PC-9 (cell line): Measurements from ENCODE around the gene MACROD2. TPM values are rescaled to one million over a fixed set of nuclear protein-coding genes. Genes with fewer than 3 reads are reported as not detected.

Experiments used
- BruUV-seq: library from RNA; stranded (reverse); fragments of 400-500 nt; replicated peaks from 2 replicates; lab custom pipeline; 2021; lab: Mats Ljungman, UMichigan
- CTCF ChIA-PET: fragments of 300-600 bp; sonication (Branson Sonifier 250); formaldehyde crosslinking; loops from one replicate; lab custom pipeline; 2022; ENCODE audit warnings: antibody characterized with exemption; lab: Charles Lee
- POLR2A ChIA-PET: fragments of 300-600 bp; sonication (Branson Sonifier 250); formaldehyde crosslinking; loops from one replicate; lab custom pipeline; 2022; ENCODE audit warnings: antibody characterized with exemption; ENCODE audit not compliant: unreplicated experiment; lab: Charles Lee
- DNase-seq, 2 experiments: peaks; one replicate each; pipeline versions ENCODE4 v3.0.0 to v3.0.0-alpha.2; 2015 to 2022; ENCODE audit warnings: mixed read lengths in 1 of 2
- H2AFZ ChIP-seq: fragments of 200-600 bp; sonication (generic); 2 replicates; pipeline ENCODE4 v1.8.1; 2017; ENCODE audit warnings: antibody characterized with exemption
- H3F3A ChIP-seq: fragments of 200-600 bp; sonication (generic); 2 replicates; pipeline ENCODE4 v1.8.1; 2017; ENCODE audit warnings: antibody characterized with exemption, mild to moderate bottlenecking, low read depth; ENCODE audit not compliant: insufficient read depth
- H3K27ac ChIP-seq: fragments of 200-600 bp; sonication (generic); 2 replicates; pipeline ENCODE4 v1.6.1; 2016; ENCODE audit warnings: mixed run types
- H3K27me3 ChIP-seq: fragments of 200-600 bp; sonication (generic); 2 replicates; pipeline ENCODE4 v1.6.1; 2016; ENCODE audit warnings: low read depth, mixed run types; ENCODE audit not compliant: insufficient read depth
- H3K36me3 ChIP-seq: fragments of 200-600 bp; sonication (generic); 2 replicates; pipeline ENCODE4 v1.6.1; 2016; ENCODE audit warnings: low read depth, mixed run types
- H3K4me1 ChIP-seq: fragments of 200-600 bp; sonication (generic); replicated peaks from 2 replicates; pipeline ENCODE4 v1.6.1; 2016; ENCODE audit warnings: mixed run types; ENCODE audit not compliant: insufficient read depth
- H3K4me2 ChIP-seq: fragments of 200-600 bp; sonication (generic); 2 replicates; pipeline ENCODE4 v1.6.1; 2017; ENCODE audit warnings: mixed run types
- H3K4me3 ChIP-seq: fragments of 200-600 bp; sonication (generic); 2 replicates; pipeline ENCODE4 v1.6.1; 2016; ENCODE audit warnings: mixed run types
- H3K79me2 ChIP-seq: fragments of 200-600 bp; sonication (generic); 2 replicates; pipeline ENCODE4 v1.6.1; 2017; ENCODE audit warnings: low read depth, mixed run types
- H3K9me2 ChIP-seq: fragments of 200-600 bp; sonication (generic); 2 replicates; pipeline ENCODE4 v1.8.1; 2017; ENCODE audit warnings: mild to moderate bottlenecking; ENCODE audit not compliant: insufficient read depth
- H3K9me3 ChIP-seq: fragments of 200-600 bp; sonication (generic); 2 replicates; pipeline ENCODE4 v1.8.1; 2016; ENCODE audit warnings: low read depth; ENCODE audit not compliant: insufficient read depth
- H4K20me1 ChIP-seq: fragments of 200-600 bp; sonication (generic); 2 replicates; pipeline ENCODE4 v1.8.1; 2017; ENCODE audit not compliant: insufficient read depth
- EZH2 ChIP-seq: fragments of 200-600 bp; sonication (generic); IDR thresholded peaks from 2 replicates; pipeline ENCODE4 v1.8.0; 2017; ENCODE audit warnings: antibody characterized with exemption, low read depth
- intact Hi-C: fragments of 100-400 bp; cut with micrococcal nuclease; formaldehyde crosslinking; loops from one replicate; pipeline ENCODE4 v1.10.0; 2022; ENCODE audit not compliant: unreplicated experiment
- total RNA-seq: library from RNA; stranded (reverse); gene quantifications from 2 replicates; pipeline ENCODE4 v1.2.3, GENCODE V29; 2021
- TF ChIP-seq, protein P1 (sequence below): fragments of 200-600 bp; sonication (generic); conservative IDR thresholded peaks from 2 replicates; pipeline ENCODE4 v1.6.1; 2017; ENCODE audit warnings: mixed run types, antibody characterized with exemption, mild to moderate bottlenecking, moderate library complexity

Gene MACROD2
- total RNA-seq, 1 experiment from 2014 or later: 11.4 TPM

DNA sequence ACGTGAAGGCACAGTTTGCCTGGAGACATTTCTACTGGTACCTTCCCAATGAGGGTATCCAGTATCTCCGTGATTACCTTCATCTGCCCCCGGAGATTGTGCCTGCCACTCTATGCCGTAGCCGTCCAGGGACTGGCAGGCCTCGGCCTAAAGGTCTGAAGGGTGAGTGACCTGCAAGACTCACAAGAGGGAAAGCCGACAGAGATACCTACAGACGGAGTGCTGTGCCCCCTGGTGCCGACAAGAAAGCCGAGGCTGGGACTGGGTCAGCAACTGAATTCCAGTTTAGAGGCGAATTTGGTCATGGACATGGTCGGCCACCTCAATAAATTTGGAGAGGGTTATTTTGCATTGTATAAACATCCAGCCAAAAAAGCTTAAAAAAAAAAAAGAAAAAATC is 762.4 kb downstream of the MACROD2 start:
- no peak for DNase-seq
- Histone ChIP-seq H3K4me1 (no peaks in the 10 kb centered on the region; the same call in 1 of the 2 replicates), H2AFZ (no peak overlapping the region), H3K27me3 (no peaks in the 10 kb centered on the region), H4K20me1 (no peaks in the 10 kb centered on the region), H3K27ac (no peak overlapping the region), H3K79me2 (no peaks in the 10 kb centered on the region), H3K4me3 (no peak overlapping the region), H3K9me2 (no peaks in the 10 kb centered on the region), H3F3A (no peaks in the 10 kb centered on the region), H3K36me3 (no peaks in the 10 kb centered on the region), H3K9me3 (no peaks in the 10 kb centered on the region), H3K4me2 (no peak overlapping the region)
- no TSS peak for BruUV-seq
- POLR2A ChIA-PET: no interaction called here
- TF ChIP-seq, protein P1, sequence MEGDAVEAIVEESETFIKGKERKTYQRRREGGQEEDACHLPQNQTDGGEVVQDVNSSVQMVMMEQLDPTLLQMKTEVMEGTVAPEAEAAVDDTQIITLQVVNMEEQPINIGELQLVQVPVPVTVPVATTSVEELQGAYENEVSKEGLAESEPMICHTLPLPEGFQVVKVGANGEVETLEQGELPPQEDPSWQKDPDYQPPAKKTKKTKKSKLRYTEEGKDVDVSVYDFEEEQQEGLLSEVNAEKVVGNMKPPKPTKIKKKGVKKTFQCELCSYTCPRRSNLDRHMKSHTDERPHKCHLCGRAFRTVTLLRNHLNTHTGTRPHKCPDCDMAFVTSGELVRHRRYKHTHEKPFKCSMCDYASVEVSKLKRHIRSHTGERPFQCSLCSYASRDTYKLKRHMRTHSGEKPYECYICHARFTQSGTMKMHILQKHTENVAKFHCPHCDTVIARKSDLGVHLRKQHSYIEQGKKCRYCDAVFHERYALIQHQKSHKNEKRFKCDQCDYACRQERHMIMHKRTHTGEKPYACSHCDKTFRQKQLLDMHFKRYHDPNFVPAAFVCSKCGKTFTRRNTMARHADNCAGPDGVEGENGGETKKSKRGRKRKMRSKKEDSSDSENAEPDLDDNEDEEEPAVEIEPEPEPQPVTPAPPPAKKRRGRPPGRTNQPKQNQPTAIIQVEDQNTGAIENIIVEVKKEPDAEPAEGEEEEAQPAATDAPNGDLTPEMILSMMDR: no peak
- TF ChIP-seq EZH2: no peak
- intact Hi-C loops: no loop called here
- CTCF ChIA-PET: no interaction called here

DNA sequence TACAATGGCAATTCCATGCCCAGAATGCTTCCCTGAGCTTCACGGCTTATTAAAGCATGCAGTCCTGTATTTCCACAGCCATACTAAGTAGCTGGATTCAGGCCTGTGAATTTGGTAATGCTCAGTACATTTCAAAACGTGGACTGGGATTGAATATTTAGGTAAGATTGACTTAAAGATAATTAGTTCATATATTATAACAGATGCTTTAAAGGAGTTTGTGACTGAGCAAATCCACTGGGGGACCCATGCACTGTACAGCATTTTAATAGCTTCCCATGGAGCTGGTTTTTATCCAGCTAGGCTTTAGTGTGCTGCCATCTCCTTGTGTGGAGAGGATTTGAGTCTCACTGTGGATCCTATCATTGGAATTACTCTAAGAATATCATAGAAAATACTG is 763.0 kb downstream of the MACROD2 start:
- H3K4me1 ChIP-seq: no peaks in the 10 kb centered on the region; the same call in 1 of the 2 replicates
- H4K20me1 ChIP-seq: no peaks in the 10 kb centered on the region
- DNase-seq: no peak
- no peaks in the 10 kb centered on the region for H3F3A ChIP-seq
- TF ChIP-seq EZH2: no peak
- TF ChIP-seq, protein P1: no peak
- H3K9me2 ChIP-seq: no peaks in the 10 kb centered on the region
- no peaks in the 10 kb centered on the region for H3K36me3 ChIP-seq
- no peaks in the 10 kb centered on the region for H3K79me2 ChIP-seq
- intact Hi-C loops: no loop called here
- BruUV-seq: no TSS peak
- H3K27me3 ChIP-seq: no peaks in the 10 kb centered on the region
- no peak overlapping the region for H3K27ac ChIP-seq
- H3K4me2 ChIP-seq: no peak overlapping the region
- no peak overlapping the region for H3K4me3 ChIP-seq
- no peak overlapping the region for H2AFZ ChIP-seq
- no peaks in the 10 kb centered on the region for H3K9me3 ChIP-seq
- ChIA-PET POLR2A (no interaction called here), CTCF (no interaction called here)

DNA sequence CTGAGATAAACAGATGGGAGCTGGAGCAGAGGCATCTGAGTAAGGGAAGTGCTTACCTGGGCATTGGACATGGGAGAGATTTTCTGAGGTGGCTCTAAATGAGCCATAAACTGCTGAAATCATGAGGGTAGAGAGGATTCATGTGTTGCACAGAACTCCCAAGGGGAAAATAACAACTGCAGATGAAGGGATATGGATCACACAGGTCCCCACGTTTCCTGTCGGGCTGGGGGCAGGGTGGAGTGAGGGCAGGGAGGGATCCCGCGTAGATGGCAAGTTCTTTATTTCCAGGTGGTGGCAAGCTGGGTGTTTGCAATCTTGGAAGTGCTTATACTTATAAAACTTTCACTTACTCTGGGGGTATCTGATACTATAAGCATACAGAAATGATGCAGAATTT is 764.7 kb downstream of the MACROD2 start:
- Histone ChIP-seq H3K36me3 (no peaks in the 10 kb centered on the region), H3F3A (peaks cover 5% of the 10 kb centered on the region; the same call in 1 of the 2 replicates), H3K4me3 (no peak overlapping the region), H3K79me2 (no peaks in the 10 kb centered on the region), H3K4me2 (no peak overlapping the region), H3K9me2 (no peaks in the 10 kb centered on the region), H2AFZ (no peak overlapping the region), H3K4me1 (peaks cover 9% of the 10 kb centered on the region), H3K27ac (no peak overlapping the region), H3K27me3 (no peaks in the 10 kb centered on the region), H4K20me1 (no peaks in the 10 kb centered on the region), H3K9me3 (no peaks in the 10 kb centered on the region)
- TF ChIP-seq EZH2: no peak
- TF ChIP-seq, protein P1: no peak
- POLR2A ChIA-PET: no interaction called here
- BruUV-seq: no TSS peak
- CTCF ChIA-PET: no interaction called here
- intact Hi-C loops: no loop called here
- DNase-seq: no peak
